ENCODE results near the gene ELK4.

Gene ELK4

DNA sequence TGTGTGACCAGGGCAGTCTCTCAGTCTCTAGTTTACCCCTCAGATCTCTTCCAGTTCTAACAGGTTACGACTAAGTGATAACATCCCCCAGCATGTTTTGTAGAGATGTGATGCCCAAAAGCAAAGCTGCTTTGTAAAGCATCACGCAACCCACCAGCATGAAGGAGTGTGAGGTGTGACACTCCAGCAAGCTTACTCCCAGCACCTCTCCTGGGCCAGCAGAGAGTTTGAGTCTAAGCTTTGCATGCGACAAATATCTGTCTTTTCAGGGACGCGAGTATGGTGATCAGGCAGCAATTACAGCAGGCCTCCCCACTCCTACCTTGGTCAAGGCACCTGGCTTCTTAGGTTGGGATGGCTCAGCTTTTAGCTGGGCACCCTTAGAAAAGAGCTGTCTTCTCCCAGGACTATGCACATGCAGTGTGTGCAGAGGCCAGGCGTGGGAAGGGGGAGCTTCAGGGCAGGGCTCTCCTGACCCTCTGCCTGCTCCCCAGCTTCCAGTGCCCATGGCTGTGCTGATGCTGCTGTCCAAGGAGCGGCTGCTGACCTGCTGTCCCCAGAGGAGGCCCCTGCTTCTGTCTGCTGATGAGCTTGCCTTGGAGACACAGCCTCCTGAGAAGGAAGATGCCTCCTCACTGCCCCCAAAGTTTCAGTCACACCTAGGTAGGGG is 48.2 kb downstream of the ELK4 start:
- peaks cover 9 to 50% of the 10 kb centered on the region in 2 donors for H3K27me3 Mint-ChIP-seq

DNA sequence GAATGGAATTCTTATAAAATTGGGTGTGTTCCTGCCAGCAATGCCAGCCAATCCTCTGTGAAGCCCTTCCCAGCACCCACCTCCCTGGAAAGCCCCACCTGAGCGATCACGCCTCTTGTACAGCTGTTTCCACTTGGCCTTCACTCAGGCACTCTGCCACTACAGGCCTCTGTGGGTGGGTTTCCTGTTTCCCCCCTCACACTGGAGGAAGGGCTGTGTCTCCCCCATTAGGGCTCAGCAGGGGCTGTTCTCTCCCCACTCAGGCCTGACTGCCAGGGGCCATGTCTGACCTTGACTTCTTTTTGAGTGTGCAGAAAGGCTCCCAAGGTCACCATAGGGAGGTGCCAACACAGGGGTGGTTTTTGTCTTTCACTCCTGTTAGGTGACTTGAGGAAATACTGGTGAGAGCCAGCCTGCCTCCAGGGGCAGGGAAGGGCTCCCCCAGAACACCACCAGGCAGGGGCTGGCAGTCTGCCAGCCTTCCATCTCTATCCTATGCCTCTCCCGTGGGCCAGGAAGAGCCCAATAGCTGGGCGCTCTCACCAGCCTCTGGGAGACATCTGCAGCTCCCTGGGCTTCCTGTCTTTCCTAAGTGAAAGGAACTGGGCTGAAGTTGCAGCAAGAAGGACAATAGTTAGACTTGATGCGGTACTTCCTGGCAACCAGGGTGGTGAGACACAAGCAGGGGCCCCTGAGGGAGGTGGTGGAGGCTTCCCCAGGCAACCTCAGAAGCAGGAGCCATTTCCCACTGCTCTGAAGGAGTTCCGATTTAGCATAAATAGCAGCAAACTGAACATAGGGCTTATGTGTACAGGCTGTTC is 49.1 kb downstream of the ELK4 start:
- peaks cover 0 to 3% of the 10 kb centered on the region in 2 donors for H3K4me1 Mint-ChIP-seq (ENCODE audit: low read depth in 2 of 2)
- peaks cover 3% of the 10 kb centered on the region for H3K36me3 Mint-ChIP-seq (ENCODE audit: insufficient read depth)
- no peak overlapping the region for H3K27ac Mint-ChIP-seq
- ATAC-seq (replicated peaks) (no peak), DNase-seq (no peak)
- H3K9me3 Mint-ChIP-seq = no peaks in the 10 kb centered on the region
- no peak overlapping the region for H3K4me3 Mint-ChIP-seq
- peaks cover 18 to 59% of the 10 kb centered on the region in 2 donors for H3K27me3 Mint-ChIP-seq

More for the DNA sequence above, 48.2 kb downstream of the ELK4 start:
- Mint-ChIP-seq H3K36me3 (ENCODE audit: insufficient read depth) (peaks cover 3% of the 10 kb centered on the region), H3K4me3 (no peak overlapping the region), H3K27ac (no peak overlapping the region), H3K9me3 (no peaks in the 10 kb centered on the region), H3K4me1 (ENCODE audit: low read depth in 2 of 2) (peaks cover 0 to 3% of the 10 kb centered on the region in 2 donors)
- DNase-seq (no peak), ATAC-seq (replicated peaks) (no peak)

- peaks cover 0 to 3% of the 10 kb centered on the region in 2 donors for H3K4me1 Mint-ChIP-seq (ENCODE audit: low read depth in 2 of 2)
- DNase-seq = no peak
- no peaks in the 10 kb centered on the region for H3K9me3 Mint-ChIP-seq
- no peak for ATAC-seq (replicated peaks)
- H3K36me3 Mint-ChIP-seq (ENCODE audit: insufficient read depth) = peaks cover 3% of the 10 kb centered on the region
- H3K27ac Mint-ChIP-seq = no peak overlapping the region
- peaks cover 24 to 65% of the 10 kb centered on the region in 2 donors for H3K27me3 Mint-ChIP-seq
- no peak overlapping the region for H3K4me3 Mint-ChIP-seq
Observed at GRCh38 chr1:205582046-205582445, 49.8 kb downstream of the ELK4 start.

GRCh38 chr1:205581321-205581980 is 50.4 kb downstream of the ELK4 start:
- no peak for ATAC-seq (replicated peaks)
- Mint-ChIP-seq H3K4me1 (ENCODE audit: low read depth in 2 of 2) (peaks cover 0 to 3% of the 10 kb centered on the region in 2 donors), H3K27ac (no peak overlapping the region), H3K9me3 (no peaks in the 10 kb centered on the region), H3K4me3 (no peak overlapping the region), H3K36me3 (ENCODE audit: insufficient read depth) (peaks cover 3% of the 10 kb centered on the region), H3K27me3 (peaks cover 30 to 71% of the 10 kb centered on the region in 2 donors)
- no peak for DNase-seq

- ATAC-seq (replicated peaks) (no peak), DNase-seq (no peak)
- H3K36me3 Mint-ChIP-seq (ENCODE audit: insufficient read depth) = peaks cover 3% of the 10 kb centered on the region
- no peak overlapping the region for H3K4me3 Mint-ChIP-seq
- peaks cover 0 to 3% of the 10 kb centered on the region in 2 donors for H3K4me1 Mint-ChIP-seq (ENCODE audit: low read depth in 2 of 2)
- H3K27ac Mint-ChIP-seq = no peak overlapping the region
- no peaks in the 10 kb centered on the region for H3K9me3 Mint-ChIP-seq
- H3K27me3 Mint-ChIP-seq = peaks cover 30 to 72% of the 10 kb centered on the region in 2 donors
Observed at GRCh38 chr1:205580923-205581180, 51.0 kb downstream of the ELK4 start.

DNA sequence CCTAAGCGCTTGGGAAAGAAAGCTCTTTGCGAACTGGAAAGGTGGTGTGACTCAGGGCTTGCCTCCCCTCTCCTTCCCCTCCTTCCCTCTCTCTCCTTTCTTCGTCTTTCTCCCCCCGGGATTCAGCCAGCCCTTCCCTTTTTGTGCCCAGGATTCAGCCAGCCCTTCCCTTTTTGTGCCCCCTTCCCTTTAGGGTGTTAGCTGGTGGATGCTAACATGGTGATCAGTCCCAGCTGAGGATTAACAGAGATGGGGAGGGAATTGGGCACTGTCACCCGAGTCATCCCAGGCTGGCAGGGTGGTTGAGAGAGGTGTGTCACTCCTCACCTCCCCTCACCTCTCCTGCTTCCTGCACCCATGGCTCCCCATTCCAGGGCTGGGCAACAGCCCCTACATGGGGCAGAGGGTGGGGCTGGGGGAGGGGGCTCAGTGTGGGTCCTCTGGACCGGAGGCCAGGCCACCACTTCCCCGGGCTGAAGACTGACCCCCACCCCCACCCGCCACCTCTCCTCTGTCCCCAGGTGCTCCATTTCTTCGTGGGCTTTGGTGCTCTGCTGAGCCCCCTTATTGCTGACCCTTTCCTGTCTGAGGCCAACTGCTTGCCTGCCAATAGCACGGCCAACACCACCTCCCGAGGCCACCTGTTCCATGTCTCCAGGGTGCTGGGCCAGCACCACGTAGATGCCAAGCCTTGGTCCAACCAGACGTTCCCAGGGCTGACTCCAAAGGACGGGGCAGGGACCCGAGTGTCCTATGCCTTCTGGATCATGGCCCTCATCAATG is 51.5 kb downstream of the ELK4 start:
- no peak overlapping the region for H3K4me3 Mint-ChIP-seq

GRCh38 chr1:205579711-205580110 is 52.1 kb downstream of the ELK4 start:
- DNase-seq (no peak), ATAC-seq (replicated peaks) (no peak)
- Mint-ChIP-seq H3K4me1 (ENCODE audit: low read depth in 2 of 2) (peaks cover 0 to 3% of the 10 kb centered on the region in 2 donors), H3K27me3 (peaks cover 30 to 81% of the 10 kb centered on the region in 2 donors), H3K9me3 (no peaks in the 10 kb centered on the region), H3K27ac (no peak overlapping the region), H3K4me3 (no peak overlapping the region), H3K36me3 (ENCODE audit: insufficient read depth) (peaks cover 3% of the 10 kb centered on the region)

More for the DNA sequence above, 51.5 kb downstream of the ELK4 start:
- DNase-seq = no peak
- ATAC-seq (replicated peaks) = no peak
- peaks cover 0 to 3% of the 10 kb centered on the region in 2 donors for H3K4me1 Mint-ChIP-seq (ENCODE audit: low read depth in 2 of 2)
- H3K9me3 Mint-ChIP-seq = no peaks in the 10 kb centered on the region
- peaks cover 3% of the 10 kb centered on the region for H3K36me3 Mint-ChIP-seq (ENCODE audit: insufficient read depth)
- peaks cover 30 to 75% of the 10 kb centered on the region in 2 donors for H3K27me3 Mint-ChIP-seq
- H3K27ac Mint-ChIP-seq = no peak overlapping the region

DNA sequence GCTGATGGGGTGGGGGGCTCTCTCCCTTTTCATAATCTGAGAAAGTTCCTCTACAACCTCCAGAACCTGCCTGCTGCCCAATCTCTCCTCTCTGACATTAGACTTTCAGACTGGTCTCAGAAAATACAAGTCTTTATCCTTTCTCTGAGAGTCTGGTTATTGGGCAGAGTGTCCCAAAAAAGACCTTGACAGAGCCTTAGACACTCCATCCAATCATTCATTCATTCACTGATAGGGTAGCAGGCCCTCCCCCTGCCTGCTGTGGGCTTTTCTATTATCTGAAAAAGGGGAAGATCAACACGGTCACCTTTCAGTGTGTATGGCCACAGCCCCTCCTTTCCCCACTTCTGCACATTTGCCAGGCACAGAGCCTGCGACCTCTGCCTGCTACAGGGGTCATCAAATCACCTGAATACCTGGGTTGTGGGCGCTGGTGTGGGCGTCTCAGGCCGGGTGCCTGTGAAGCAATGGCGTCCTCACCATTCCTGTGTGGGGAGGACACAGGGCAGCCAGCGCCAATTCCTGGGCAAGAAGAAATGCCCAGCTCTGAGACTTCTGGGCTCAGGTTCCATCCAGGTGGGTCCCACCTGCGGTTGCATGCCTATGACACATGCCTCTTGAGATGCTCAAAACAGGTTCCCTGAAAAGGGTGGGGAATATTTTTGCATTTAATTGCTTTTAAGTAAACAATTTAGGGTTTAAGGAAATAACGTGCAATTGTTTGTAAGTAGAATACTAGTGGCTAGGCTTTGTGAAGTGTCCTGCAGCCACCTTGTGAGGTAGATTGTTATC is 52.8 kb downstream of the ELK4 start:
- Mint-ChIP-seq H3K9me3 (no peaks in the 10 kb centered on the region), H3K27me3 (peaks cover 30 to 88% of the 10 kb centered on the region in 2 donors), H3K27ac (no peak overlapping the region), H3K4me1 (ENCODE audit: low read depth in 2 of 2) (peaks cover 0 to 3% of the 10 kb centered on the region in 2 donors), H3K36me3 (ENCODE audit: insufficient read depth) (peaks cover 3% of the 10 kb centered on the region), H3K4me3 (no peak overlapping the region)
- ATAC-seq (replicated peaks) (no peak), DNase-seq (no peak)

GRCh38 chr1:205577874-205578658 is 53.7 kb downstream of the ELK4 start:
- H3K9me3 Mint-ChIP-seq = no peaks in the 10 kb centered on the region
- no peak overlapping the region for H3K27ac Mint-ChIP-seq
- H3K27me3 Mint-ChIP-seq = peaks cover 34 to 91% of the 10 kb centered on the region in 2 donors
- peaks cover 0 to 3% of the 10 kb centered on the region in 2 donors for H3K4me1 Mint-ChIP-seq (ENCODE audit: low read depth in 2 of 2)
- H3K4me3 Mint-ChIP-seq = no peak overlapping the region
- ATAC-seq (replicated peaks) = no peak
- H3K36me3 Mint-ChIP-seq (ENCODE audit: insufficient read depth) = peaks cover 3% of the 10 kb centered on the region
- DNase-seq = no peak

GRCh38 chr1:205576805-205577761 is 54.7 kb downstream of the ELK4 start:
- DNase-seq = no peak
- no peak for ATAC-seq (replicated peaks)
- Mint-ChIP-seq H3K27ac (no peak overlapping the region), H3K36me3 (ENCODE audit: insufficient read depth) (peaks cover 3% of the 10 kb centered on the region), H3K9me3 (no peaks in the 10 kb centered on the region), H3K4me1 (ENCODE audit: low read depth in 2 of 2) (no peaks in the 10 kb centered on the region), H3K27me3 (peaks cover 42 to 94% of the 10 kb centered on the region in 2 donors), H3K4me3 (no peak overlapping the region)

DNA sequence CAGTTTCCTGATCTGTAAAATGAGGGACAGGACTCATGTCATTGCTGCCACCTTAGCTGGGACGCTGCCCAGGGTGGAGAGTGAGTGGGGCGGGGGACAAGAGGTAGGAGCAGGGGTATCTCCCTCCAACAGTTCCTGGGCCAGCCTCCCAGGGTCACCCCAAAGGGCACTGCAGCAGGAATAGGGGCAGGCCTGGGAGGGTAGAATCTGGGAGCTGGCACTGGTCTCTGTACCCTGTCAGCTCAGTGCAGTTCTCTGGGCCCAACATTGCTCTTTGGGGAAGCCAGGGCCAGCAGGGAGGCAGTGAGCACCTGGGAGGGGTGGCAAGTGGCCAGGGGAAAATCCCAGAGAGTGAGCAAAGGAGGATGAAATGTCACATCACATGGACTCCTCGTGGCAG is 55.8 kb downstream of the ELK4 start:
- DNase-seq (no peak), ATAC-seq (replicated peaks) (no peak)
- Mint-ChIP-seq H3K9me3 (no peaks in the 10 kb centered on the region), H3K27ac (no peak overlapping the region), H3K27me3 (peaks cover 45 to 94% of the 10 kb centered on the region in 2 donors), H3K4me1 (ENCODE audit: low read depth in 2 of 2) (no peaks in the 10 kb centered on the region), H3K36me3 (ENCODE audit: insufficient read depth) (no peaks in the 10 kb centered on the region), H3K4me3 (no peak overlapping the region)

All from effector memory CD8-positive, alpha-beta T cell (primary cell).